LNCaP clone FGC (cell line): Measurements from ENCODE around the gene SLC6A6.

ENCODE experiments used
- DNase-seq: peaks from one replicate; pipeline ENCODE4 v3.0.0-alpha.2; 2011; ENCODE audit warnings: low read depth
- H3K4me3 ChIP-seq: 2 replicates; pipeline ENCODE4 v1.5.1; 2011; ENCODE audit warnings: mild to moderate bottlenecking, low read depth, low read length, control low read depth
- CTCF ChIP-seq: IDR thresholded peaks from 2 replicates; pipeline ENCODE4 v1.5.1; 2012; ENCODE audit warnings: mild to moderate bottlenecking; ENCODE audit not compliant: control insufficient read depth, insufficient read depth; ENCODE audit errors: extremely low read depth

SLC6A6 gene

GRCh38 chr3:14524920-14525660 lies 122.7 kb downstream of the SLC6A6 start:
- no peak for DNase-seq
- TF ChIP-seq CTCF = no peak
- no peak overlapping the region for H3K4me3 ChIP-seq

GRCh38 chr3:14525685-14526631 lies 123.6 kb downstream of the SLC6A6 start:
- TF ChIP-seq CTCF = no peak
- no peak for DNase-seq
- H3K4me3 ChIP-seq = no peak overlapping the region

- peak; percentile 77 for DNase-seq
- no peak for TF ChIP-seq CTCF
- H3K4me3 ChIP-seq = no peak overlapping the region
Measured at GRCh38 chr3:14528081-14528480, 125.7 kb downstream of the SLC6A6 start.

- TF ChIP-seq CTCF = no peak
- no peak overlapping the region for H3K4me3 ChIP-seq
- no peak for DNase-seq
Measured at GRCh38 chr3:14531856-14532395, 129.5 kb downstream of the SLC6A6 start.

- H3K4me3 ChIP-seq = no peak overlapping the region
- peak; percentile 45 for DNase-seq
- TF ChIP-seq CTCF = no peak
Measured at GRCh38 chr3:14532691-14533456, 130.5 kb downstream of the SLC6A6 start.

GRCh38 chr3:14533457-14533958 lies 131.1 kb downstream of the SLC6A6 start:
- no peak for TF ChIP-seq CTCF
- DNase-seq = no peak
- no peak overlapping the region for H3K4me3 ChIP-seq
